Panc1 (cell line): Measurements from ENCODE around the gene HOMER2.
A peak's percentile ranks its signal among the peaks of the same experiment; 100 is the strongest.

Experiments used
- POLR2AphosphoS5 ChIP-seq: IDR thresholded peaks from 2 replicates; pipeline ENCODE4 v1.6.1; 2012; ENCODE audit warnings: mild to moderate bottlenecking, low read depth, low read length, moderate library complexity
- SIN3A ChIP-seq: IDR thresholded peaks from 2 replicates; pipeline ENCODE4 v1.6.1; 2012; ENCODE audit warnings: low read depth, mild to moderate bottlenecking, low read length, moderate library complexity, borderline replicate concordance; ENCODE audit not compliant: insufficient read depth
- TCF7L2 ChIP-seq: IDR thresholded peaks from 2 replicates; pipeline ENCODE4 v1.6.1; 2011; ENCODE audit warnings: mild to moderate bottlenecking, low read depth, low read length, inconsistent platforms
- TF ChIP-seq, protein P1 (sequence below): fragments of 450-650 bp; IDR thresholded peaks from 2 replicates; pipeline ENCODE4 v1.5.1; 2017; ENCODE audit warnings: mild to moderate bottlenecking
- TF ChIP-seq, protein P2 (sequence below), 2 experiments: IDR thresholded peaks; 2 replicates each; pipeline ENCODE4 v1.6.1; 2011 to 2012; ENCODE audit warnings: low read depth in 2 of 2, control low read depth in 1 of 2, low read length in 1 of 2, mild to moderate bottlenecking in 1 of 2, moderate library complexity in 1 of 2; ENCODE audit not compliant: insufficient read depth in 1 of 2

DNA sequence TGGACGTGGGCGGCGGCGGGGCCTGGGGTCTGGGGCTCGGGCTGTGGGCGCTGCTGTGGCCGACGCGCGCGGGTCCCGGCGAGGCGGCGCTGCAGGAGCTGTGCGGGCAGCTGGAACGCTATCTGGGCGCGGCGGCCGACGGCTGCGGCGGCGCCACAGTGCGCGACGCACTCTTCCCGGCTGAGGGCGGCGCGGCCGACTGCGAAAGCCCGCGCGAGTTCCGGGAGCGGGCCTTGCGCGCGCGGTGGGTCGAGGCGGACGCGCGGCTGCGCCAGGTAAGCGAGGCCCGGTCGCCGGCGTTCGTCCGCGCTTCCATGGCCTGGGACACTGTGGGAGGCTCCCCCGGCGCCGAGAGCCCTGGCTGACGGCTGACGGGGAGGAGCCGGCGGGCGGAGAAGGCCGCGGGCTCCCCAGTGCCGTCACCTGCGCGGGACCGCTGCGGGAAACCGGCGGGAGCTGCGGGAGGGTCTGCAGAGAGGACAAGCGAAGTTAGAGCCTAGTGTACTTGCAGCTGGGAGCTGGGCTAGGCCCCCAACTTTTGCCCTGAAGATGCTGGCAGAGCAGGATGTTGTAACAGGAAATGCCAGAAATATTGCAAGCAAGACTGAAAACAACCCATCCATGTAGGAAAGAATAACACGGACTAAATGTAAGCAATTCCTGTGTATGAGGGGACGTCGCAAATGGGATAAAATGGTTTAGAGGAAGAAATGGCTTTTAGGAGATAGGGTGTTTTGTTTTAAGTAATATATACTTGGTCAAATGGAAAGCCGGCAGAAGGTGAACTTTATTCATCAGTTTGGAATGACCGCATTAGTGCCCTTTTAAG is 142.2 kb downstream of the HOMER2 start:
- TF ChIP-seq, protein P1, sequence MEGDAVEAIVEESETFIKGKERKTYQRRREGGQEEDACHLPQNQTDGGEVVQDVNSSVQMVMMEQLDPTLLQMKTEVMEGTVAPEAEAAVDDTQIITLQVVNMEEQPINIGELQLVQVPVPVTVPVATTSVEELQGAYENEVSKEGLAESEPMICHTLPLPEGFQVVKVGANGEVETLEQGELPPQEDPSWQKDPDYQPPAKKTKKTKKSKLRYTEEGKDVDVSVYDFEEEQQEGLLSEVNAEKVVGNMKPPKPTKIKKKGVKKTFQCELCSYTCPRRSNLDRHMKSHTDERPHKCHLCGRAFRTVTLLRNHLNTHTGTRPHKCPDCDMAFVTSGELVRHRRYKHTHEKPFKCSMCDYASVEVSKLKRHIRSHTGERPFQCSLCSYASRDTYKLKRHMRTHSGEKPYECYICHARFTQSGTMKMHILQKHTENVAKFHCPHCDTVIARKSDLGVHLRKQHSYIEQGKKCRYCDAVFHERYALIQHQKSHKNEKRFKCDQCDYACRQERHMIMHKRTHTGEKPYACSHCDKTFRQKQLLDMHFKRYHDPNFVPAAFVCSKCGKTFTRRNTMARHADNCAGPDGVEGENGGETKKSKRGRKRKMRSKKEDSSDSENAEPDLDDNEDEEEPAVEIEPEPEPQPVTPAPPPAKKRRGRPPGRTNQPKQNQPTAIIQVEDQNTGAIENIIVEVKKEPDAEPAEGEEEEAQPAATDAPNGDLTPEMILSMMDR: peak; percentile 61
- no peak for TF ChIP-seq POLR2AphosphoS5
- TF ChIP-seq, protein P2, sequence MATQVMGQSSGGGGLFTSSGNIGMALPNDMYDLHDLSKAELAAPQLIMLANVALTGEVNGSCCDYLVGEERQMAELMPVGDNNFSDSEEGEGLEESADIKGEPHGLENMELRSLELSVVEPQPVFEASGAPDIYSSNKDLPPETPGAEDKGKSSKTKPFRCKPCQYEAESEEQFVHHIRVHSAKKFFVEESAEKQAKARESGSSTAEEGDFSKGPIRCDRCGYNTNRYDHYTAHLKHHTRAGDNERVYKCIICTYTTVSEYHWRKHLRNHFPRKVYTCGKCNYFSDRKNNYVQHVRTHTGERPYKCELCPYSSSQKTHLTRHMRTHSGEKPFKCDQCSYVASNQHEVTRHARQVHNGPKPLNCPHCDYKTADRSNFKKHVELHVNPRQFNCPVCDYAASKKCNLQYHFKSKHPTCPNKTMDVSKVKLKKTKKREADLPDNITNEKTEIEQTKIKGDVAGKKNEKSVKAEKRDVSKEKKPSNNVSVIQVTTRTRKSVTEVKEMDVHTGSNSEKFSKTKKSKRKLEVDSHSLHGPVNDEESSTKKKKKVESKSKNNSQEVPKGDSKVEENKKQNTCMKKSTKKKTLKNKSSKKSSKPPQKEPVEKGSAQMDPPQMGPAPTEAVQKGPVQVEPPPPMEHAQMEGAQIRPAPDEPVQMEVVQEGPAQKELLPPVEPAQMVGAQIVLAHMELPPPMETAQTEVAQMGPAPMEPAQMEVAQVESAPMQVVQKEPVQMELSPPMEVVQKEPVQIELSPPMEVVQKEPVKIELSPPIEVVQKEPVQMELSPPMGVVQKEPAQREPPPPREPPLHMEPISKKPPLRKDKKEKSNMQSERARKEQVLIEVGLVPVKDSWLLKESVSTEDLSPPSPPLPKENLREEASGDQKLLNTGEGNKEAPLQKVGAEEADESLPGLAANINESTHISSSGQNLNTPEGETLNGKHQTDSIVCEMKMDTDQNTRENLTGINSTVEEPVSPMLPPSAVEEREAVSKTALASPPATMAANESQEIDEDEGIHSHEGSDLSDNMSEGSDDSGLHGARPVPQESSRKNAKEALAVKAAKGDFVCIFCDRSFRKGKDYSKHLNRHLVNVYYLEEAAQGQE (IDR thresholded peaks at IDR 0.05; ENCODE audit: insufficient read depth in 1 of 2, low read depth in 2 of 2, low read length in 1 of 2): no peak
- TF ChIP-seq TCF7L2: no peak; the same call in 1 of the 2 replicates
- peak; percentile 51; the same call in 1 of the 2 replicates for TF ChIP-seq SIN3A
